PC-3 (cell line): Measurements from ENCODE around the gene CRIM1.
A peak's percentile ranks its signal among the peaks of the same experiment; 100 is the strongest.

Source experiments
- CTCF ChIP-seq: fragments of 300-600 bp; sonication (generic); conservative IDR thresholded peaks from 2 replicates; pipeline ENCODE4 v1.5.1; 2017; ENCODE audit warnings: antibody characterized with exemption, low read depth, mild to moderate bottlenecking, low read length
- EZH2 ChIP-seq: fragments of 300-600 bp; sonication (generic); IDR thresholded peaks from one replicate; pipeline ENCODE4 v1.6.1; 2017; ENCODE audit warnings: antibody characterized with exemption, mild to moderate bottlenecking, low read length; ENCODE audit not compliant: unreplicated experiment
- EZH2phosphoT487 ChIP-seq: fragments of 300-600 bp; sonication (generic); IDR thresholded peaks from 2 replicates; pipeline ENCODE4 v1.6.1; 2018; ENCODE audit warnings: mild to moderate bottlenecking, antibody characterized with exemption, low read length, borderline replicate concordance

- TF ChIP-seq EZH2, result no peak
- TF ChIP-seq EZH2phosphoT487, result no peak
- peak; percentile 75 for TF ChIP-seq CTCF
Measured at GRCh38 chr2:36322108-36322507, 33.5 kb upstream of the CRIM1 start.
